GM20000 (cell line): ENCODE measurements around the gene ADRA2C.

Experiments used
- DNase-seq: peaks from one replicate; pipeline ENCODE4 v3.0.0; 2012; ENCODE audit warnings: low spot score
- CTCF ChIP-seq: IDR thresholded peaks from 2 replicates; pipeline ENCODE4 v1.5.1; 2012; ENCODE audit warnings: mild to moderate bottlenecking, control low read depth; ENCODE audit errors: extremely low read depth, missing control alignments

The ADRA2C gene

DNA sequence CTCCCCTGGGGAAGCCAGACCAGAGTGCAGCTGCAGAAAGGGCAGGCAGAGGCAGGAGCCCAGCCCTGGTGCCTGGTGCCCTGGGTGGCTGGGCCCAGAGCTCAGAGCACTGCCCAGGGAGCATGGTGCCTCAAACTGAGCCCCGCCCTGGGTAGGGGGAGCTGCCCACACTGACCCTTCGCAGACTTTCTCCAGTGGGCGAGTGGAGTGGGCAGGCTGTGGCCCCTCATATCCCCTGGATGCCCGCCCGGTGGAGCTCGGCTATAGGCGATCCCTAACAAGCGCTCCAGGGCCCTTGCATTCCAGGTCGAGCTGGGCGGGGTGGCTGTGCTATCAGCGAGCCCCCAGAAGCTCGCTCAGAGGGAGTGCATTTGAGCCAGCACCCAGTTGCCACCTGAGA, 17.1 kb upstream of the ADRA2C start:
- no peak for DNase-seq

DNA sequence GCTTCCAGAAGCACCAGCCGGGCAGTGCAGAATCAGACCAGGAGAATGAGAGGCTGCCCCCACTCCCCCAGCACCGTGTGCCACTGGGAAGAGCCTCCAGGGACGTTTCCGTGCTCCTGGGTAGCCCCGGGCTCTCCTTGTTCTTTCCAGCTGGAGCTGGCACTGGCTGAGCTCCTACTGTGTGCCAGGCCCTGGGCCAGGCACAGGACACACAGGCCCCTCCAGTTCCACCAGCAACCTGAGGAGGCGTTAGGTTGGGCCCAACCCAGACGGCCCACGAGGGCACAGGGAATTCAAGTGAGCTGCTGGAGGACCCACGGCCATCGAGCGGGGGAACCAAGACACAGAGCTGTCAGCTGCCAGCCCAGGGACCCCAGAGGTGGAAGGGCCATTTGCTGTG, 15.9 kb upstream of the ADRA2C start:
- no peak for DNase-seq
- no peak for TF ChIP-seq CTCF

More for the DNA sequence above, 17.1 kb upstream of the ADRA2C start:
- TF ChIP-seq CTCF = no peak

- no peak for TF ChIP-seq CTCF
- DNase-seq = no peak
Measured at GRCh38 chr4:3752022-3752421, 14.2 kb upstream of the ADRA2C start.

DNA sequence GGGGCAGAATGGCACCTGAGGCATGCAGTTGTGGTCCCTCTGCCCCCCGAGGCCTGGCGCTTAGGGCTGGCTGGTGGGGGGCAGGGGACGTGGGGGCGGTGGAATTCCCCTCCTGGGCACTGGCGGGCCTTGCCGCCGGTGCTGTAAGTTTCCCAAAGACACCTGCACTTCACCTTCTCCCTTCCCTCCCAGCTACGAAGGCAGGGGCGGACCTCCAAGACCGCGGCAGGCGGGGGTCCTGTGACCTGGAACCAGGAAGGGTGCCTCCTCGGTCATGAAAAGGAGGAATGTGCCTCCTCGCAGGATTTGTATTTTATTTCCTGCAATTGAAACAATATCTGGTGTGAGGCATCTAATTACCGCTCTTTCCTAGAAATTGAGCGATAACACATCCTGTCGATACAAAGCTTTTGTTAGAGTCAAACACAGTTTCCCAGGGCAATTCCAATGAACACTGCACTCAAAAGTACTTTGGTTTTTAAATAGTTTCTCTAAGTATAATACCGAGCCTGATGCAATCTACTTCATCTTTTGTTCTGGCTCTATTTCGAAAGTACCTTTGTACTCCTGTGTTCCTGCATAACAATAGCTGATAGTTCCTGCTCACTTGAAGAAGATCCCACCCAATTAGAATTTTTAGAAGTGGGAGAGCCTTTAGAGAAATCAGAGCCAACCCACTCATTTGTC, 12.3 kb upstream of the ADRA2C start:
- no peak for DNase-seq
- TF ChIP-seq CTCF = no peak

GRCh38 chr4:3756343-3757059, 9.7 kb upstream of the ADRA2C start:
- DNase-seq = no peak
- no peak for TF ChIP-seq CTCF

DNA sequence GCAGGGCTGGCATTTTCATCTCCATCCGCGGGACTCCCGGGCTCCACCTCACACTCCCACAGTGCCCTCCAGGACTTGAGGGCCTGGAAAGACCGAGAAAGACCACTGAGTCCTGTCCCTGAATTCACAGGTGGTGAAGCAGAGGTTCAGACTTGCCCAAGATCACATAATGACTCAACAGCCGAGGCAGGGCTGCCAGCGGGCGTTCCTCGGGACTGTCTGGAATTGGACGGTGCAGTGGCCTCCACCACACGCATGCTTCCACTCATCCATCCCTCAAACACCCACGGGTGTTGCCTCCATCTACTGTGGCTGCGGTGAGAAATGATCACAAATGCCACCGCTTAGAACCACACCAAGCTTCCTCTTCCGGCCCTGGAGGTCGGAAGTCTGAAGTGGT, 6.9 kb upstream of the ADRA2C start:
- TF ChIP-seq CTCF = no peak
- DNase-seq = no peak

DNA sequence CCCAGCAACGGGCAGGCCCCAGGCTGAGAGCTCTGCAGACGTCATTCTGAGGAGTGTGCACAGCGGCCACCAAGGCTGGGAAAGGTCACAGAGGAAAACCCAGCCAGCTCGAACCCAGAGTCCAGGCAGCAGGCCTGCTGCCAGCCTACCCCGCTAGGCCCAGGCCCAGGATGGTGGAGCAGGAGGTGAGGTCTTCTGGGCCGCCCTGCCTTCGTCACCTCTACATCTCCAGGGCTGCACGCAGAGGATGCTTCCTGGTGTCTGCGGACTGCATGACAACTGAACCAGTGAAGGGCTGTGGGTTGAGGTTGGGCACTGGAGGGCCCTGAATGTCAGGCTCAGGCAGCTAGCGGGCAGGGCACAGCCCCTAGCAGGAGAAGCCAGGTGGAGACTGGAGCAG, 5.8 kb upstream of the ADRA2C start:
- no peak for DNase-seq
- TF ChIP-seq CTCF = no peak
